GM21447 (cell line): ENCODE measurements around the gene PTTG1.

ENCODE experiments used
- ATAC-seq: cut with Tn5 transposase; IDR thresholded peaks from one replicate; pipeline ENCODE4 v1.9.1; 2021; ENCODE audit not compliant: unreplicated experiment

The PTTG1 gene

GRCh38 chr5:160421625-160422258 is at the start of gene PTTG1:
Gene PTTG1, plus strand, starts transcription at chr5:160421855. Its CDS starts 458 bp downstream, at chr5:160422313.
- peak; percentile 60 for ATAC-seq

GRCh38 chr5:160375166-160375565 is 46.5 kb upstream of the PTTG1 start:
- ATAC-seq = no peak

GRCh38 chr5:160375701-160376100 is 46.0 kb upstream of the PTTG1 start:
- no peak for ATAC-seq

- ATAC-seq = no peak
Observed at GRCh38 chr5:160376416-160376815, 45.2 kb upstream of the PTTG1 start.

GRCh38 chr5:160377651-160378050 is 44.0 kb upstream of the PTTG1 start:
- no peak for ATAC-seq

- ATAC-seq = no peak
Observed at GRCh38 chr5:160378330-160378729, 43.3 kb upstream of the PTTG1 start.

- no peak for ATAC-seq
Observed at GRCh38 chr5:160379511-160379910, 42.1 kb upstream of the PTTG1 start.

- ATAC-seq = no peak
Observed at GRCh38 chr5:160380041-160380440, 41.6 kb upstream of the PTTG1 start.

- no peak for ATAC-seq
Observed at GRCh38 chr5:160382346-160382745, 39.3 kb upstream of the PTTG1 start.

GRCh38 chr5:160384681-160385080 is 37.0 kb upstream of the PTTG1 start:
- no peak for ATAC-seq

GRCh38 chr5:160385496-160385895 is 36.2 kb upstream of the PTTG1 start:
- ATAC-seq = no peak

GRCh38 chr5:160387445-160387844 is 34.2 kb upstream of the PTTG1 start:
- no peak for ATAC-seq

GRCh38 chr5:160390787-160391696 is 30.6 kb upstream of the PTTG1 start:
- ATAC-seq = no peak

- ATAC-seq = no peak
Observed at GRCh38 chr5:160395111-160395510, 26.5 kb upstream of the PTTG1 start.

- ATAC-seq = no peak
Observed at GRCh38 chr5:160397492-160397891, 24.2 kb upstream of the PTTG1 start.

GRCh38 chr5:160398806-160399205 is 22.8 kb upstream of the PTTG1 start:
- no peak for ATAC-seq

GRCh38 chr5:160399402-160400353 is 22.0 kb upstream of the PTTG1 start, which contains the start of gene FAM200C:
Gene FAM200C, minus strand, starts transcription at chr5:160400054. Its CDS starts 4,564 bp downstream, at chr5:160395490.
- peak; percentile 93 for ATAC-seq

GRCh38 chr5:160418561-160419457 is 2.8 kb upstream of the PTTG1 start, which contains the start of gene SLU7:
Gene SLU7, minus strand, starts transcription at chr5:160419081. Its CDS starts 3,787 bp downstream, at chr5:160415294.
- ATAC-seq = peak; percentile 67

- ATAC-seq = peak; percentile 4
Observed at GRCh38 chr5:160419458-160420330, 2.0 kb upstream of the PTTG1 start.
